SHP77 (cell line): Measurements from ENCODE around the gene CSTB.
A peak's percentile ranks its signal among the peaks of the same experiment; 100 is the strongest.

Source experiments
- DNase-seq, 2 experiments: peaks; one replicate each; lab custom pipeline; 2025; lab: John Stamatoyannopoulos, UW

Gene CSTB

DNA sequence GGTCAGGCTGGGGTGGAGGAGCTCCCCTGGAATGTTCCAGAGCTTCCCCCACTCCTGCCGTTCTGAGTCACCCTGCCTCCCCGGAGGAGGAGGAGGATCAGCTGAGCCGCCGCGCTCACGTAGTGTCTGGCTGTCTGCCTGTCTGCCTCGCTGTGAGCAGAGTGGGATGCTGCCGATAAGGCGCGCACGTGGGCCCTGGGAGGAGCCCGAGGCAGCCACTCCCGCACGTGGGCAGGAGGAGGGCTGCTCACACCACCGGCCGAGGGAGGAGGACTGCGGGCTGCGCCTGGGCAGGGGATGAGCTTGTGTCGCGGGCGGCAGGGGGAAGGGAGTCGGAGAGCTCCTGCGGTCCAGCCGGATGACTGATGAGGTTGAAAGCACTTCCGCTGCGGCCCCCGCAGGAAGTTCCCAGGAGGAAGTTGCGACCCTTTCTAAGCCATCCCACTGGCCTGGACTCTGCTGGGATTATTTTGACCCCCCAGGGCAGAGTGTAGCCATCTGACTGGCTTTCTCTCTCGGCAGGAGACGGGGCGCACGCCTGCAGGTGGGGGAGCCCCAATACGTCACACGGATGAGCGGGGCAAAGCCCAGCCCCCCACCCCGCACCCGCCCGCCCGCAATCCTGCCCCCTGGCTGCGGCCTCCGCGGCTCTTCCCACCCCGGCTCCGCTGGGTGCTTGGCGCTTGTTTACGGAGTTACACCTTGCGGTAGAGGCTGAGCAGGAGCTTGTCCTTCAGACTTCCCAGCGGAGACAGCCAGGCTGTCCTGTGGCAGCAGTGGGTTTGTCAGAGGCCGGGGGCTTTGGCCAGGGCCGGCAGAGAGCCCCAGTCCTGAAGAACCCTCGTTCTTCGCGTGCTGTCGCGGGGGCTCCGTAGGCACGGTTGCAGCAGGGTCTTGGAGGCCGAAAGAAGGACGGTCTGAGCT lies 47.4 kb downstream of the CSTB start:
- DNase-seq: peak; percentile 87 to 91

DNA sequence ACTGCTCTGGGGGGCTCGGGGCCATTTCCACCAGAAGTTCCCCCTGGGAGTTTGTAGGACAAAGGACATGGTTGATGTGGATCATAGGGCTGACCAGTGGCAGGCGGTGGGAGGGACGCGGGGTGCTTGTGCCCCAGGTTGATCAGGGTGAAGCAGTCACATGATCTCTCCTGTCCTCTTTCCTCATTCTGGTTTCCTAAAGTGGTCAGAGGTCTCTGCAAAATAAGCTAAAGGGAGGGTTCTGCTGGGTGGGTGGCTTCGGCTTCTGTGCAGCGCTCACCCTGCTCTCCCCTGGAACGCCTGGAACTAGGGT lies 48.0 kb downstream of the CSTB start:
- peak in 1 of 2 experiments; percentile 7 for DNase-seq

DNA sequence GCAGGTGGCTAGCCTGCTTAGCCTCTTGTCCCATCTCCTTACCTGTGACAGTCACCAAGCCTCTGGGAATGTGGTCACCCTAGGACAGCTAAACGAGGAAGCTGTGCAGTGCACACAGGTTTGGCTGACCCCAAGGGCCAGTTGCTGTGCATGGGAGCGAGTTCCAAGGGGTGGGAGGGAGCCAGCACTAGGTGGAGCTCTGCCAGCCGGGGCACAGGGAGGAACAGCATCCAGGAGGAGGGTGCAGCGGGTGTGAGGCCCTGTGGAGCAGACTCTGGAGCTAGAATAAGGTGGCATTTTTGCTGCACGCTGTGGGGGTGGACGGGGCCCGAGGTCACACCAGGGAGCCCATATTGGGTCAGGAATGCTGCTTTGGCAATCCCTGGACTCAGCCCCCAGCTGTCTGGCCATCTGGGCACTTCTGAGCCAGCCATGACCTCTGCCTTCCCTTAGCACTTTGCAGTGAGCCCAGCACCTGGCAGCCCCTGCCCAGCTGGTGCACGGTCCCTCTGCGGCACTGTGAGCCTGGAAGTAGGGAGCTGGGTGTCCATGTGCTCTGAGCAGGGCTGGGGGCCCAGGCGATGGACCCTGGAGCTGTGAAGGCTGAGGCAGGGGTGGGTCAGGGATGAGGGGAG lies 48.5 kb downstream of the CSTB start:
- DNase-seq: peak in 1 of 2 experiments; percentile 40

DNA sequence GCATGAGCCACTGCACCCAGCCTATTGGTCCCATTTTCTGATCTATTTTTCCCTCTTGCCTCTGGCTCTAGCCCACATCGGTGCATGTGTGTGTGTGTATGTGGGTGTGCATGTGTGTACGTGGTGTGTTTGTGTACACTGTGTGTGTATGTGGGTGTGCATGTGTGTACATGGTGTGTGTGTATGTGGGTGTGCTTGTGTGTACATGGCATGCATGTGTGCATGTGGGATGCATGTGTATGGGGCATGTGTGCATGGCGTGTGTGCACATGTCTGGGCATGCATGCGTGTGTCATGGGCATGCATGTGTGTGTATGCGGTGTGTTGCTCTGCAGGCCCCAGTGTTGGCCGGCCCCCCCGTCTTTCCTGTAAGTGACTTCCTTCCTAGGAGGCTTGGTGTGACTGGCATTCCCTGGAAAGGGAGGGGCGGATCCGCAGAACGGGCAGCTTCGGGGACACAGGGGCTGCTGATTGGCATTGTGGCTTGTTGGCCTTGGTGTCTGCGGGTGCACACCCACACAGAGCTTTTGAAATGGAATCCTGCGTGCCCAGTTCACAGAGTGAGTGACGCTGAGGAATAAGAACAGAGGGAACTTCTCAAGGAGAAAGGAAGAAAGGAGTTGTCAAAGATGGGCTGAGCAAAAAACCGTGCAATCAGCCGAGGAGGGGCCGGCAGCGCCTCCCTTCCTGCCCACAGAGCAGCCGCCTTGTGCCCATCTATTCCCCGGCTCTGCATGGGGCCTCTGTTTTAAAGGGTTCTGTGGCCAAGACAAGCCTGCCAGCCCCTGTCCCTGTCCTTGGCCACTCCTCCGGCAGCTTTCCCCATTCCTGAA lies 49.2 kb downstream of the CSTB start:
- no peak for DNase-seq
